IPS-20b (cell line): ENCODE measurements around the gene NFIC.

ENCODE experiments used
- H3K27ac ChIP-seq: one replicate; pipeline ENCODE4 v1.5.1; 2013; ENCODE audit warnings: low read length
- H3K27me3 ChIP-seq: 2 replicates; pipeline ENCODE4 v1.6.1; 2013; ENCODE audit warnings: mild to moderate bottlenecking, low read length, inconsistent platforms; ENCODE audit not compliant: insufficient read depth
- H3K36me3 ChIP-seq: 2 replicates; pipeline ENCODE4 v1.6.1; 2013; ENCODE audit warnings: low read depth, mild to moderate bottlenecking, inconsistent platforms, low read length, moderate library complexity; ENCODE audit not compliant: insufficient read depth
- H3K4me1 ChIP-seq: 2 replicates; pipeline ENCODE4 v1.6.1; 2013; ENCODE audit warnings: mild to moderate bottlenecking, control low read depth, inconsistent platforms, low read length, moderate library complexity; ENCODE audit not compliant: insufficient read depth
- H3K4me3 ChIP-seq: 2 replicates; pipeline ENCODE4 v1.5.1; 2013; ENCODE audit warnings: mild to moderate bottlenecking, low read length, inconsistent platforms
- H3K9ac ChIP-seq: 2 replicates; pipeline ENCODE4 v1.6.1; 2013; ENCODE audit warnings: low read depth, mild to moderate bottlenecking, inconsistent platforms, low read length, moderate library complexity
- H3K9me3 ChIP-seq: 2 replicates; pipeline ENCODE4 v1.6.1; 2013; ENCODE audit warnings: mild to moderate bottlenecking, low read depth, low read length, inconsistent platforms; ENCODE audit not compliant: insufficient read depth

The NFIC gene

DNA sequence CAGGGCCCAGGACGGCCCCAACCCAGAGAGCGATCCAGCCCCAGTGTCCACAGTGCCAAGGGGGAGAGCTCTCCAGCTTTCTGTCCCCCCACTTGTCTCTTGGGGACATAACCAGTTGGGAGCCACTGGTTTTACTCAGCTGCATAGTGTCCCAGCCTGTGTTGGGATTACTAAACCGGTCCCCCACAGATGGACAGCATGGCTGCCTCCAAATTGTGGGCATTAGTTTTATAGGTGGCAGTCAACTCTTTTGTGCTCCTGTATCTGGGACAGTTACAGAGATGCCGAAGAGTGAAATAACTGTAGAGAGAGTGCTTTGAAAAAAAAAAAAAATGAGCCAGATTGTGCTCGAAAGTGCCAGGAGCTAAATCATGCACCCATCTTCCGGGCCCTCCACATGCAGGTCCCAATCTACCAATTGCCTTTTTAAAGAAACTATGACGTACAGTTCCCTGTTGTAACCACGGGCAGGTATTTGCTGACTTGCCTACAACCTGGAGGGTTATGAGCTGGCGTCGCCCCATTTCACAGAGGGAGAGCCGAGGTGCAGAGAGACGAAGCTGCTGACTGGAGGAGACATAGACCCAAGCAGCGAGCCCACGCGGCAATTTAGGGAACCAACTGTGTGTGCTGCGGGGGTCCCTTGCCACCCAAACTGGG, 2.4 kb upstream of the NFIC start:
- peaks cover 11% of the 10 kb centered on the region; the same call in 1 of the 2 replicates for H3K9me3 ChIP-seq
- peaks cover 94% of the 10 kb centered on the region for H3K27me3 ChIP-seq
- no peaks in the 10 kb centered on the region for H3K36me3 ChIP-seq
- H3K4me1 ChIP-seq = no peaks in the 10 kb centered on the region
- no peak overlapping the region for H3K27ac ChIP-seq
- H3K4me3 ChIP-seq = no peak overlapping the region
- H3K9ac ChIP-seq = no peak overlapping the region

DNA sequence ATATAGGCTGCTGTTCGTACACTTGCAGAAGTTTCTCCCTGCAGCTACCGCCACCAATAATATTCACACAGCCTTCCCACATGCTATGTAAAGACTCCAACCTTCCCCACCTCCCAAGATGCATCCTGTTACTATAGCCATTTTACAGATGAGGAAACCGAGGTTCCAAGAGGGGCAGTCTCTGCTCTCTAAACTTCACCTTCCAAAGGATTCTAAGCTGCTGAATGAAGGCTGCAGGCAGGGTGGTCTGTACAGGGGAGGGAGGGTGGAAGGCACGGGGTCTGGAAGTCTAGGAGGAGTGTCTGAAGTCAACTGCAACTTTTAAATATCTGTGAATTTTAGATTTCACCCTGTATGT, 1.9 kb upstream of the NFIC start:
- peaks cover 96% of the 10 kb centered on the region for H3K27me3 ChIP-seq
- H3K4me1 ChIP-seq = no peaks in the 10 kb centered on the region
- no peaks in the 10 kb centered on the region for H3K36me3 ChIP-seq
- peaks cover 11% of the 10 kb centered on the region; the same call in 1 of the 2 replicates for H3K9me3 ChIP-seq
- H3K4me3 ChIP-seq = no peak overlapping the region
- H3K27ac ChIP-seq = no peak overlapping the region
- H3K9ac ChIP-seq = no peak overlapping the region

GRCh38 chr19:3365093-3365835, 1.1 kb upstream of the NFIC start:
- Histone ChIP-seq H3K4me1 (no peaks in the 10 kb centered on the region), H3K9ac (no peak overlapping the region), H3K27ac (no peak overlapping the region), H3K27me3 (peaks cover 99% of the 10 kb centered on the region), H3K36me3 (no peaks in the 10 kb centered on the region), H3K4me3 (no peak overlapping the region), H3K9me3 (peaks cover 11% of the 10 kb centered on the region; the same call in 1 of the 2 replicates)

DNA sequence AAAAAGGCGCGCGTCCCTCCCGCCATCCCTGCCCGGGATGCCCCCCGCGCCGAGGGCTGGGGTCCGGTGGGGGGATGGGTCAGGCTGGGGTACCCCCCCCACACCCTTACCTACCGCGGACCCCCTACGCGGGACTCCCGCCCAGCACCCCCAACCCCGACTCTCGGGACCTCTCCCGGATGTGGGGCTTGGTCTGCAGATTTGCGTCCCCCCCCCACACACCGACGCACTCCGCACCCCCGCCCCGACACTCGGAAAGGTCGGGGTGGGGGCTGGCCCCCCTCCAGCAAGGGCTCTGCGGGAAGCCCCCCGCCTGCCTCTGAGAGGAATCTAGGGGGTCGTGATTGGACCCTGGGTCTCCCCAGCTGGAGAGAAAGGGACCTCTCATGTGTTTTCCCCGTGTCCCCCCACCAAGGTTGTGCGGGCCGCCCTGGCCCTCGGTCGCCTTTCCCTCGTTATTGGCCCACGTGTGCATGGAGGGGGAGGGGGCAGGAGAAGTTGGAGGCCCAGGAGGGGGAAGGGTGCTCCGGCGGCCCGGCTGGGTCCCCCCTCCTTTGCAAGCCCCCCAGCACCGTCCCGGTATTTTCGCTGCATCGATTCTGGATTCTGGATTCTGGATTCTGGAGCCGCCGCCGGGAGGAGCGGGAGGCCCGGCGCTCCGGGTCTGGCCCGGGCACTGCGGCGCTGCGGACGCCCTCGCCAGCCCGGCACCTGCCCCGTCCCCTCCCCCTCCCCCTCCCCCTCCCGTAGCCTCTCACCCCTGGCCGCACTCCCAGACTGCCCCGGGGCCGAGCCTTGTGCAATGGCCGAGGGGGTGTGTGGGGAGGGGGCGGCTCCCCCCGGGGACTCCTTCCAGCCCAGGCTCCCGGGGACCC, 607 bp downstream of the NFIC start:
- Histone ChIP-seq H3K27ac (no peak overlapping the region), H3K4me3 (peak overlapping the region; percentile 51; the same call in 1 of the 2 replicates), H3K36me3 (no peaks in the 10 kb centered on the region), H3K27me3 (peaks cover 99% of the 10 kb centered on the region), H3K4me1 (no peaks in the 10 kb centered on the region), H3K9ac (no peak overlapping the region), H3K9me3 (peaks cover 6% of the 10 kb centered on the region; the same call in 1 of the 2 replicates)

DNA sequence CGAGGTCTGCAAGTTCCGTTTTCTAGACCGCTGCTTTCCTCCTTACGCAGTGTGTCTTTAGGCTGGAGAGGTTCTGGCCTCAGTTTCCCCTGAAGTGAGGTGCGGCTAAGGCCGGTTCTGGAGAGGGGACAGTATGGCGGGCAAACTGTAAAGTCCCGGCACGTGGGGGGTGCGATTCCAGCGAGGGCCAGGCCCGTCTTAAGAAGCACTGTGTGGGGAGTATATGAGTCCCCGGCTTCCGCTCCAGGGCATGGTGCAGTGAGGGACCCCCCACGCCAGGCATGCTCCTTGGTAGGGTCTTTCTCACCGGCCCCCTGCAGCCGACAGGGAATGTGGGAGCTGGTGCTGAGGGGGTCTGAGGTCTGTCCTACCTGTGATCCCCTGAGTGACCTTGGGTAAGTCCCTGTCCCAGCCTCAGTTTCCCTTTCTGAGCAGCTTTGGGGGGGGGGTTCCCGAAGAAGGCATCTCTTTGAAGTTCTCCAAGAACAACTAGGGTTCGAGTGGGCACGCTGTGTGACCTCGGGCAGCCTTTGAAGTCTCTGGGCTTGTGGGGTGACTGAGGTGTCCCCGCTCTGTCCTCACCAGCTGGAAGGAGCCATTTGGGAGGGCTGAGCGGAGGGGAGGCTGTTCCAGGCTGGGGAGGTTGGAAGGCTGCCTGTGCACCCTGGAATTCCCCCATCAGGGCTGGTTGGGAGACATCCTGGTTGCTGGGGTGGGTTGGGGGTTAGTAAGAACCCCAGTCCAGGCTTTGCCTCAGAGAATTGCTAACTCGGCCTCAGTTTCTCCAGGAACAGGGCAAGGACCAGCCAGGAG, 1.5 kb downstream of the NFIC start:
- no peak overlapping the region for H3K4me3 ChIP-seq
- no peaks in the 10 kb centered on the region for H3K36me3 ChIP-seq
- H3K9ac ChIP-seq = no peak overlapping the region
- H3K27ac ChIP-seq = no peak overlapping the region
- peaks cover 4% of the 10 kb centered on the region; the same call in 1 of the 2 replicates for H3K9me3 ChIP-seq
- no peaks in the 10 kb centered on the region for H3K4me1 ChIP-seq
- H3K27me3 ChIP-seq = peaks cover 99% of the 10 kb centered on the region

DNA sequence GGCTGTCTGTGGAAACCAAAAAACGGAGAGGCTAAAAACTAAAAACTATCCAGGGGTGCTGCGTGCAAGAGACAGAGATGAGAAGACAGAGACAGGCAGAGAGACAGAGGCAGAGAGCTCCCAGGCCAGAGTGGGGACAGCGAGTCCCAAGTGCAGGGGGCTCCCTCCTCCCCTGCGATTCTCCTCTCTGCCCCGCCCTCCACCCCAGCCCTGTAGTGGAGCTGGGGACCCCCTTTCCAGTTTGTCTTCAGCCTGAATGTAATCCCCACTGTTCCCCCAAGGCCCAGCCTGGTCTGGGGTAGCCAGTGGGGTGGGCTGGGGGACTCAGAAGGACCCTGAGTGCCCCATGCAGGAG, 2.0 kb downstream of the NFIC start:
- Histone ChIP-seq H3K4me3 (no peak overlapping the region), H3K36me3 (no peaks in the 10 kb centered on the region), H3K27me3 (peaks cover 99% of the 10 kb centered on the region), H3K9me3 (peaks cover 4% of the 10 kb centered on the region; the same call in 1 of the 2 replicates), H3K9ac (no peak overlapping the region), H3K4me1 (no peaks in the 10 kb centered on the region), H3K27ac (no peak overlapping the region)

GRCh38 chr19:3368848-3369336, 2.5 kb downstream of the NFIC start:
- no peaks in the 10 kb centered on the region for H3K36me3 ChIP-seq
- H3K27ac ChIP-seq = no peak overlapping the region
- no peaks in the 10 kb centered on the region for H3K4me1 ChIP-seq
- 0 out of 2 replicates have a peak overlapping the region, but pooled peaks have one; percentile 38 for H3K4me3 ChIP-seq
- no peak overlapping the region for H3K9ac ChIP-seq
- peaks cover 99% of the 10 kb centered on the region for H3K27me3 ChIP-seq
- H3K9me3 ChIP-seq = peaks cover 4% of the 10 kb centered on the region; the same call in 1 of the 2 replicates

GRCh38 chr19:3369337-3370213, 3.2 kb downstream of the NFIC start:
- Histone ChIP-seq H3K27ac (no peak overlapping the region), H3K9me3 (no peaks in the 10 kb centered on the region), H3K36me3 (no peaks in the 10 kb centered on the region), H3K27me3 (peaks cover 99% of the 10 kb centered on the region), H3K4me1 (no peaks in the 10 kb centered on the region), H3K4me3 (peak overlapping the region; percentile 38), H3K9ac (no peak overlapping the region)

GRCh38 chr19:3370214-3370720, 3.9 kb downstream of the NFIC start:
- Histone ChIP-seq H3K9me3 (no peaks in the 10 kb centered on the region), H3K9ac (no peak overlapping the region), H3K27ac (no peak overlapping the region), H3K27me3 (peaks cover 98% of the 10 kb centered on the region), H3K36me3 (no peaks in the 10 kb centered on the region), H3K4me1 (no peaks in the 10 kb centered on the region), H3K4me3 (peak overlapping the region; percentile 38)
